ENCODE measurements around the gene PPARGC1A. TPM values are rescaled to one million over a fixed set of nuclear protein-coding genes. Genes with fewer than 3 reads are reported as not detected.

PPARGC1A gene
- total and polyA plus RNA-seq, 2 of the 13 experiments (the other 11 are each of a cell fraction or from before 2014, with no cell fraction given): 20.7 to 37.3 TPM

DNA sequence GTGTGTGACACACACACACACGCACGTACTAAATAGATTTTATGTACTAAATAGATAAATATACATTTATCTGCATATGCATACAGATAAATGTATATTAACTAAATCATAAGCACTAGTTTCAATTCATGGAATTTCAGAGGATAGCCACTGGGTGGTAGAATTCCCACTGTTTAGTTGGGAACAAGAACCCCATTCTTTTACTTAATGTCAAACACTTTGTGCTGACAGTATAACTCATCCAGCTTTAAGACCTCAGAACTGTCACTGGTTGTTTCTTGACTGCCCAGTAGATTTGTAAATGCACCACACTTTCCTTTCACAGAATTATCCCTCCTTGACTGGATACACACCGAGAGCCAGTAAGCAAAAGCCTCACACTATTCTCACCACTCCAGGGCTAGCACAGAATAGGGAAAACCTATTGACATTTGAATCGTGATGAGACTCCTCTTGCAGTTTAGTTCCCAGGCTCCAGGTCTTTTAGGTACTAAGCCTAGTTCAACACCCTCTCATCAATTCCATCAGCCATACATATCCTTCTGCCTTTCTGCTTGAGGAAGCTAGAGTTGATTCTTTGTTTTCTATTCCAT lies 32.4 kb downstream of the PPARGC1A start (continued):
- TF ChIP-seq SMC3 (IDR thresholded peaks at IDR 0.05; ENCODE audit: low read length) (peak; percentile 28; the same call in 1 of the 2 replicates), ZBTB42 (CRISPR knock-in tag; IDR thresholded peaks at IDR 0.05) (no peak), ZNF326 (CRISPR knock-in tag; IDR thresholded peaks at IDR 0.05; ENCODE audit: borderline replicate concordance) (no peak)

- no peaks in the 10 kb centered on the region for H4K20me1 ChIP-seq (ENCODE audit: insufficient read depth, low read length)
- no peaks in the 10 kb centered on the region for H3K27me3 ChIP-seq (ENCODE audit: control insufficient read depth in 1 of 2, insufficient read depth in 2 of 2, low read length in 2 of 2)
- CTCF ChIA-PET (ENCODE audit: low intra/inter-chr PET ratio, low total read pairs): no interaction called here
- intact Hi-C loops (cut with micrococcal nuclease; ENCODE audit: unreplicated experiment): loop anchor here (1.0 kb wide), 1 partner anchor 33 kb away; no protein-coding TSS in a partner anchor
- FAIRE-seq: peak; percentile 89
- peak; percentile 80 for DNase-seq (ENCODE audit: low spot score)
- H3K4me2 ChIP-seq (ENCODE audit: low read depth, low read length): peak overlapping the region; percentile 68
- peaks cover 80% of the 10 kb centered on the region for H3K4me1 ChIP-seq (ENCODE audit: insufficient read depth, low read length)
- peak overlapping the region in 1 of 3 experiments; percentile 27; a peak in 1 of 6 replicates for H3K4me3 ChIP-seq (replicated peaks in 1 of 3; ENCODE audit: insufficient read depth in 1 of 3, low read depth in 2 of 3, low read length in 3 of 3)
- peaks cover 74% of the 10 kb centered on the region for H3K79me2 ChIP-seq (ENCODE audit: insufficient read depth, low read length)
- peak overlapping the region; percentile 26; the same call in 1 of the 2 replicates for H3K9ac ChIP-seq (ENCODE audit: insufficient read depth, low read depth, low read length)
- in situ Hi-C loops (cut with HindIII; ENCODE audit: extremely low pct_ligation_motif_present, low pct_unique_long_range_greater_than_20kb): no loop called here
- POLR2A ChIA-PET: interaction anchor here (0.6 to 2.7 kb wide), 7 partner anchors 8 to 281 kb away, joined by 3 to 18 read pairs (median 6); partner anchors contain the start of gene PPARGC1A
- peak; percentile 84 for ATAC-seq
- H3K9me3 ChIP-seq (ENCODE audit: low read length): no peaks in the 10 kb centered on the region
- no peak overlapping the region for H2AFZ ChIP-seq (ENCODE audit: low read length)
- H3K36me3 ChIP-seq (replicated peaks in 1 of 2; ENCODE audit: control insufficient read depth in 1 of 2, insufficient read depth in 2 of 2, low read length in 2 of 2): peaks cover 1 to 5% of the 10 kb centered on the region in 2 experiments; a peak in 2 of 5 replicates
- BruUV-seq (replicated peaks): no TSS peak
- 11% methylated on average over 3 of the region's 3 CpGs for WGBS (ENCODE audit: low lambda C conversion rate)
- H3K27ac ChIP-seq (ENCODE audit: extremely low read length, insufficient read depth, low read length): peak overlapping the region; percentile 77
- TF ChIP-seq ZNF605 (CRISPR knock-in tag; IDR thresholded peaks at IDR 0.05): 0 out of 2 replicates have a peak, but pooled peaks have one; percentile 27
- peak; percentile 47; the same call in 1 of the 2 replicates for TF ChIP-seq RXRB (CRISPR knock-in tag; IDR thresholded peaks at IDR 0.05; ENCODE audit: borderline replicate concordance)
- 0 out of 2 replicates have a peak, but pooled peaks have one; percentile 49 for TF ChIP-seq ERF (CRISPR knock-in tag; IDR thresholded peaks at IDR 0.05)
- peak; percentile 30; the same call in 1 of the 2 replicates for TF ChIP-seq HDAC2 (CRISPR knock-in tag; IDR thresholded peaks at IDR 0.05)
- TF ChIP-seq, protein P1, sequence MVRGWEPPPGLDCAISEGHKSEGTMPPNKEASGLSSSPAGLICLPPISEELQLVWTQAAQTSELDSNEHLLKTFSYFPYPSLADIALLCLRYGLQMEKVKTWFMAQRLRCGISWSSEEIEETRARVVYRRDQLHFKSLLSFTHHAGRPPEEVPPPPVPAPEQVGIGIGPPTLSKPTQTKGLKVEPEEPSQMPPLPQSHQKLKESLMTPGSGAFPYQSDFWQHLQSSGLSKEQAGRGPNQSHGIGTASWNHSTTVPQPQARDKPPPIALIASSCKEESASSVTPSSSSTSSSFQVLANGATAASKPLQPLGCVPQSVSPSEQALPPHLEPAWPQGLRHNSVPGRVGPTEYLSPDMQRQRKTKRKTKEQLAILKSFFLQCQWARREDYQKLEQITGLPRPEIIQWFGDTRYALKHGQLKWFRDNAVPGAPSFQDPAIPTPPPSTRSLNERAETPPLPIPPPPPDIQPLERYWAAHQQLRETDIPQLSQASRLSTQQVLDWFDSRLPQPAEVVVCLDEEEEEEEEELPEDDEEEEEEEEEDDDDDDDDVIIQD (CRISPR knock-in tag; IDR thresholded peaks at IDR 0.05; ENCODE audit: low read depth): peak; percentile 60; the same call in 1 of the 2 replicates
- TF ChIP-seq, protein P2, sequence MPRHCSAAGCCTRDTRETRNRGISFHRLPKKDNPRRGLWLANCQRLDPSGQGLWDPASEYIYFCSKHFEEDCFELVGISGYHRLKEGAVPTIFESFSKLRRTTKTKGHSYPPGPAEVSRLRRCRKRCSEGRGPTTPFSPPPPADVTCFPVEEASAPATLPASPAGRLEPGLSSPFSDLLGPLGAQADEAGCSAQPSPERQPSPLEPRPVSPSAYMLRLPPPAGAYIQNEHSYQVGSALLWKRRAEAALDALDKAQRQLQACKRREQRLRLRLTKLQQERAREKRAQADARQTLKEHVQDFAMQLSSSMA (CRISPR knock-in tag; IDR thresholded peaks at IDR 0.05): no peak
- TF ChIP-seq ZNF609 (CRISPR knock-in tag; IDR thresholded peaks at IDR 0.05; ENCODE audit: borderline replicate concordance): 0 out of 2 replicates have a peak, but pooled peaks have one; percentile 13
- peak; percentile 60 for TF ChIP-seq FOXA3 (CRISPR knock-in tag; IDR thresholded peaks at IDR 0.05)
Measured at GRCh38 chr4:23856630-23857029, 33.2 kb downstream of the PPARGC1A start.

All from HepG2 (cell line).